ENCODE data around the gene NR5A2.

- TF ChIP-seq, protein P1, sequence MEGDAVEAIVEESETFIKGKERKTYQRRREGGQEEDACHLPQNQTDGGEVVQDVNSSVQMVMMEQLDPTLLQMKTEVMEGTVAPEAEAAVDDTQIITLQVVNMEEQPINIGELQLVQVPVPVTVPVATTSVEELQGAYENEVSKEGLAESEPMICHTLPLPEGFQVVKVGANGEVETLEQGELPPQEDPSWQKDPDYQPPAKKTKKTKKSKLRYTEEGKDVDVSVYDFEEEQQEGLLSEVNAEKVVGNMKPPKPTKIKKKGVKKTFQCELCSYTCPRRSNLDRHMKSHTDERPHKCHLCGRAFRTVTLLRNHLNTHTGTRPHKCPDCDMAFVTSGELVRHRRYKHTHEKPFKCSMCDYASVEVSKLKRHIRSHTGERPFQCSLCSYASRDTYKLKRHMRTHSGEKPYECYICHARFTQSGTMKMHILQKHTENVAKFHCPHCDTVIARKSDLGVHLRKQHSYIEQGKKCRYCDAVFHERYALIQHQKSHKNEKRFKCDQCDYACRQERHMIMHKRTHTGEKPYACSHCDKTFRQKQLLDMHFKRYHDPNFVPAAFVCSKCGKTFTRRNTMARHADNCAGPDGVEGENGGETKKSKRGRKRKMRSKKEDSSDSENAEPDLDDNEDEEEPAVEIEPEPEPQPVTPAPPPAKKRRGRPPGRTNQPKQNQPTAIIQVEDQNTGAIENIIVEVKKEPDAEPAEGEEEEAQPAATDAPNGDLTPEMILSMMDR (IDR thresholded peaks at IDR 0.05) = no peak
- TF ChIP-seq POLR2A (IDR thresholded peaks at IDR 0.05) = no peak
Measured at GRCh38 chr1:200146100-200146499, 118.6 kb downstream of the NR5A2 start.
